ENCODE data around the gene FAM131A. TPM values are rescaled to one million over a fixed set of nuclear protein-coding genes. Genes with fewer than 3 reads are reported as not detected.

The FAM131A gene
- total and polyA plus RNA-seq, 2 of the 4 experiments (the other 2 are of a cell fraction) = 10.8 to 19.5 TPM

GRCh38 chr3:184371570-184372018 lies 34.2 kb downstream of the FAM131A start:
- Histone ChIP-seq H4K91ac (ENCODE audit: insufficient read depth, low read depth, low read length) (no peak overlapping the region), H2BK120ac (ENCODE audit: low read depth, low read length) (no peak overlapping the region), H3K27me3 (ENCODE audit: control insufficient read depth, insufficient read depth, low read length) (peaks cover 25% of the 10 kb centered on the region), H3K9me3 (ENCODE audit: control insufficient read depth, insufficient read depth, low read length) (no peaks in the 10 kb centered on the region), H2BK15ac (ENCODE audit: low read depth, low read length) (no peak overlapping the region), H4K8ac (ENCODE audit: low read depth in 2 of 2, low read length in 2 of 2) (no peak overlapping the region), H2AK5ac (ENCODE audit: low read depth, low read length) (no peak overlapping the region), H3K79me1 (ENCODE audit: low read depth in 1 of 2, low read length in 2 of 2) (peaks cover 0 to 7% of the 10 kb centered on the region in 2 experiments; a peak in 1 of 4 replicates), H3K23ac (ENCODE audit: low read depth, low read length) (no peak overlapping the region), H3K9me1 (ENCODE audit: insufficient read depth, low read length) (no peaks in the 10 kb centered on the region), H3K56ac (ENCODE audit: extremely low read depth, insufficient read depth, low read length) (no peak overlapping the region), H2AK9ac (replicated peaks; ENCODE audit: low read depth, low read length, poor library complexity) (peak overlapping the region; percentile 7), H2BK20ac (ENCODE audit: low read depth, low read length) (no peak overlapping the region), H4K5ac (ENCODE audit: low read depth, low read length) (no peak overlapping the region), H3K18ac (ENCODE audit: low read depth, low read length) (no peak overlapping the region), H3K4me1 (ENCODE audit: control insufficient read depth, insufficient read depth, low read length) (peaks cover 6% of the 10 kb centered on the region; the same call in 1 of the 2 replicates), H3K14ac (replicated peaks; ENCODE audit: low read depth, low read length) (no peak overlapping the region), H3K9ac (ENCODE audit: low read depth, low read length) (no peak overlapping the region), H4K20me1 (ENCODE audit: insufficient read depth, low read length) (peaks cover 11% of the 10 kb centered on the region; the same call in 1 of the 2 replicates), H3K36me3 (ENCODE audit: control insufficient read depth, insufficient read depth, low read length) (peaks cover 11% of the 10 kb centered on the region), H3K27ac (ENCODE audit: insufficient read depth, low read length) (no peak overlapping the region), H3K4me3 (ENCODE audit: insufficient read depth, low read depth, low read length) (no peak overlapping the region), H2AFZ (replicated peaks; ENCODE audit: low read length, poor library complexity) (peak overlapping the region; percentile 66), H3K4me2 (ENCODE audit: low read depth, low read length) (no peak overlapping the region), H2BK5ac (ENCODE audit: low read depth, low read length, poor library complexity, severe bottlenecking) (no peak overlapping the region), H3K4ac (ENCODE audit: low read depth, low read length) (no peak overlapping the region)
- CTCF ChIA-PET = interaction anchor here (0.6 to 1.9 kb wide), 29 partner anchors 8 to 437 kb away, joined by 3 to 30 read pairs (median 4); partner anchors contain the start of gene CHRD
- BruUV-seq (replicated peaks) = no TSS peak
- POLR2A ChIA-PET (ENCODE audit: unreplicated experiment) = no interaction called here
- no CpG with 5 or more reads among the region's 5 CpGs for WGBS, 2 experiments (ENCODE audit: extremely low coverage in 2 of 2, insufficient read length in 1 of 2)
- DNase-seq (peak; percentile 89), ATAC-seq (ENCODE audit: low read depth) (peak; percentile 93)
- dilution Hi-C loops (cut with HindIII; ENCODE audit: low sequenced_read_pairs, unreplicated experiment) (loop anchor here (25.0 kb wide), 1 partner anchor 166 kb away; no protein-coding TSS in a partner anchor), intact Hi-C loops (cut with micrococcal nuclease) (loop anchor here (1.0 to 5.0 kb wide), 5 partner anchors 97 to 431 kb away; no protein-coding TSS in a partner anchor), in situ Hi-C loops (cut with MboI; ENCODE audit: low sequenced_read_pairs) (loop anchor here (5.0 to 10.0 kb wide), 3 partner anchors 161 to 433 kb away; no protein-coding TSS in a partner anchor)
- TF ChIP-seq CEBPB (IDR thresholded peaks at IDR 0.05; ENCODE audit: low read depth, low read length) (no peak), NFE2L2 (IDR thresholded peaks at IDR 0.05; ENCODE audit: low read depth, low read length) (no peak), CTCF (conservative IDR thresholded peaks at IDR 0.05; ENCODE audit: low read depth, low read length) (peak; percentile 99), SMC3 (IDR thresholded peaks at IDR 0.05; ENCODE audit: low read depth, low read length) (peak; percentile 98), RAD21 (IDR thresholded peaks at IDR 0.05; ENCODE audit: low read length) (peak; percentile 100)

All from IMR-90 (cell line).